ENCODE results near the gene HNRNPDL. TPM values are rescaled to one million over a fixed set of nuclear protein-coding genes. Genes with fewer than 3 reads are reported as not detected.
"Not testable (repeated sequence)": the region's sequence is repeated elsewhere in the genome, so short reads cannot be mapped to it uniquely, and the experiment has no call there.

Gene HNRNPDL
- 93.1 and 97.2 TPM in 2 replicates for total RNA-seq

DNA sequence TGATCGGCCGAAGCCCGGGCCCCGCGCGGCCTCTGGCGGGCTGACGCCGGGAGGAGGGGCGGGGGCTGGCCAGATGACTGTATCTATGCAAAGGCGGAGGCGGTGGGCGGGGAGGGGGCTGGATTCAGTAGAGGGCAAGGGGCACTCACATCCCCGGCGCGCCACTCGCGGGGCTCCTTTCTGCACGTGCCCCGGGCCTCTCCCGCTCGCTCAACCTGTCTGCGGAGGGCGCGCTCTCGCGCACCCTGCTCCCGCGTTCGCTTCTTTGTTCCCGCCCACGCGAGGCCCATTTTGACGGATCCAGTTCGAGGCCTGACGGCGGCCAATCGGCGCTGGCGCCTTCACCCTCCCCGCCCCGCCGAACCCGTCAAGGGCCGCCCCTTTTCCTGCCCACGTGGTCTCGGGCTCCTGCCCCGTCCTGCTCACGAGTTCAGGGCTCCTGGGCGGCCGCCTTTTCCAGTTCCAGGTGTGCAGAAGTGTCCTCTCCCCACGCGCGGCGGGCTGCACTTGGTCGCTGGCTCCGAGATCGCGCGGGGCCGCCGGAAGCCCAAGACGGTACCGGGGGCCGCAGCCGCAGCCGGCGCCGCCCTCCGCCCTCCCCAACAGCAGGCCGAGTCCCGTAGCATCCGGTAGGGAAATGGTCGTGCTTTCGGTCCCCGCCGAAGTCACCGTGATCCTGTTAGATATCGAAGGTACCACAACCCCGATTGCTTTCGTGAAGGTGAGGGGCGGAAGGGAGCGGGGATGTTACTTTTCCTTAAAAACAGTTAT lies at the start of gene HNRNPDL, which contains the start of gene ENOPH1:
Gene HNRNPDL, minus strand, starts transcription at position 270 of the 771 bp plus-strand sequence. CDS start 772 bp downstream, outside the sequence.
Gene ENOPH1, plus strand, starts transcription at position 398 of the 771 bp plus-strand sequence. Its CDS starts 240 bp downstream, at position 638.
- DNase-seq (ENCODE audit: low read depth in 2 of 2) = peak; percentile 95 to 96

DNA sequence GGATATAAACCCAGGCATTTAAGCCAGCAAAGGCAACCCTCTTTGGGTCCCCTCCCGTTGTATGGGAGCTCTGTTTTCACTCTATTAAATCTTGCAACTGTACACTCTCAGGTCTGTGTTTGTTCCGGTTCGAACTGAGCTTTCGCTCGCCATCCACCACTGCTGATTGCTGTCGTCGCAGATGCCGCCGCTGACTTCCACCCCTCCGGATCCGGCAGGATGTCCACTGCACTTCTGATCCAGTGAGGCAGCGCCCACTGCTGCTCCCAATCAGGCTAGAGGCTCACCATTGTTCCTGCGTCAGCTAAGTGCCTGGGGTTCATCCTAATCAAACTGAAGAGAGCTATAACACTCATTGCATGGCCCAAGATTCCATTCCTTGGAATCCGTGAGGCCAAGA lies 49.3 kb upstream of the HNRNPDL start:
- no peak for DNase-seq (ENCODE audit: low read depth in 2 of 2)

DNA sequence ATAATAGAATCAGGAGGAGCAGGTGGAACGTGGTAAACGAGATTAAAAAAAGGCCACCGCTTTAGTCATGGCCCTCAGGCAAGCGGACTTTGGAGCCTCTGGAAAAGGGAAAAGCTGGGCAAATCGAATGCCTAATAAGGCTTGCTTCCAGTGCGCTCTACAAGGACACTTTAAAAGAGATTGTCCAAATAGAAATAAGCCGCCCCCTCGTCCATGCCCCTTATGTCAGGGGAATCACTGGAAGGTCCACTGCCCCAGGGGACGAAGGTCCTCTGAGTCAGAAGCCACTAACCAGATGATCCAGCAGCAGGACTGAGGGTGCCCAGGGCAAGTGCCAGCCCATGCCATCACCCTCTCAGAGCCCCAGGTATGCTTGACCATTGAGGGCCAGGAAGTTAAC lies 47.2 kb upstream of the HNRNPDL start:
- not testable (repeated sequence) for DNase-seq (ENCODE audit: low read depth in 2 of 2)

DNA sequence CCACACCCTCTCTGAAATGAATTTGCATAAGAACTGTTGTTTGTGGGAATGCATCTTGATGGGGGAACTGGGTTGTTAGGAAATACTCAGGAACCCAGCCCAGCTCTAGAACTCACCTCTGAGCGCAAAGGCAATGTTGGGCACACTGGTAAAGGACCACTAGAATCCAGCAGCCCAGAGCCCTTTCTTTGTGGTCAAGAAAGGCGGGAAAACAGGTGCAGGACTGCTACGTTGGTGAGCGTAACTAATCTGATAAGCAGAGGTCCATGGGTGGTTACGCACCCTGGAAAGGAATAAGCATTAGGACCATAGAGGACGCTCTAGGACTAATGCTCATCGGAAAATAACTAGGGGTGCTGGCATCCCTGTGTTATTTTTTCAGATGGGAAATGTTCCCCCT lies 45.7 kb upstream of the HNRNPDL start:
- not testable (repeated sequence) for DNase-seq (ENCODE audit: low read depth in 2 of 2)

DNA sequence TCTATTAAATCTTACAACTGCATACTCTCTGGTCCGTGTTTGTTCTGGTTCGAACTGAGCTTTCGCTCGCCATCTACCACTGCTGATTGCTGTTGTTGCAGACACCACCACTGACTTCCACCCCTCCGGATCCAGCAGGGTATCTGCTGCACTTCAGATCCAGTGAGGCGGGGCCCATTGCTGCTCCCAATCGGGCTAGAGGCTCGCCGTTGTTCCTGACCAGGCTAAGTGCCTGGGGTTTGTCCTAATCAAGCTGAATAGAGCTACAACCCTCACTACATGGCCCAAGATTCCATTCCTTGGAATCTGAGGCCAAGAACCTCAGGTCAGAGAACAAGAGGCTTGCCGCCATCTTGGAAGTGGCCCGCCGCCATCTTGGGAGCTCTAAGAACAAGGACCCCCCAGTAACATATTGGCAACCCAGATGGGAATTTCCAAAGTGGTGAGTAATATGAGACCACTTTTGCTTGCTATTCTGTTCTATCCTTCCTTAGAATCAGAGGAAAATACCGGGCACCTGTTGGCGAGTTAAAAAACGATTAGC lies 43.4 kb upstream of the HNRNPDL start:
- DNase-seq (ENCODE audit: low read depth in 2 of 2) = no peak

DNA sequence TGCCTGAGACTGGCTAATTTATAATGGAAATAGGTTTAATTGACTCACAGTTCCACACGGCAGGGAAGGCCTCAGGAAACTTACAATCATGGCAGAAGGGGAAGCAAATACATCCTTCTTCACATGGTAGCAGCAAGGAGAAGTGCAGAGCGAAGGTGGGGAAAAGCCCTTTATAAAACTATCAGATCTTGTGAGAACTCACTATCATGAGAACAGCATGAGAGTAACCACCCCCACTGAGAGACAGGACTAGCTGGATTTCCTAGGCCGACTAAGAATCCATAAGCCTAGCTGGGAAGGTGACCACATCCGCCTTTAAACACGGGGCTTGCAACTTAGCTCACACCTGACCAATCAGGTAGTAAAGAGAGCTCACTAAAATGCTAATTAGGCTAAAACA lies 42.8 kb upstream of the HNRNPDL start:
- not testable (repeated sequence) for DNase-seq (ENCODE audit: low read depth in 2 of 2)

DNA sequence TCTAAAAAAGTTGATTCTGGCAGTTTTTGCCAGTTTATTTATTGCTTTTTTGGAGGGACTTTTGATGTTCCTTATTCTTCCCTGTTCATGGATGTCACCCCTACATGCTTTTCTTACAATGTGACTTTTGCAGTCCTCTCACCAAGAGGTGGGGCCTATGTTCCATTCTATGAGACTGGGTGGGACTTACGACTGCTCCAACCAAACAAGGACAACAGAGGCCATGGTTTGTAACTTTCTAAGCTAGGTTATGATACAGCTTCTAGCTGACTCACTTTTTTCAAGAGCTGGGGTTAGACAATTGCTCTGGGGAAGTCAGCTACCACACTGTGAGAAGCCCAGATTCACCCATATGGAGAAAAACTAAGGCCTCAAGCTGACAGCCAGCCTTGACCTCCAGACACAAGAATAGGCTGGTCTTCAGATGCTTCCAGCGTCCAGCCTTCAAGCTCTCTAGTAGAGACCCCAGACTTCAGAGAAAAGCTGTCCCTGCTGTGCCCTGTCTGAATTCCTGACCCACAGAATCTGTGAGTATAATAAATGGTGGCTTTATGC lies 39.6 kb upstream of the HNRNPDL start:
- peak; percentile 35 to 64 for DNase-seq (ENCODE audit: low read depth in 2 of 2)

DNA sequence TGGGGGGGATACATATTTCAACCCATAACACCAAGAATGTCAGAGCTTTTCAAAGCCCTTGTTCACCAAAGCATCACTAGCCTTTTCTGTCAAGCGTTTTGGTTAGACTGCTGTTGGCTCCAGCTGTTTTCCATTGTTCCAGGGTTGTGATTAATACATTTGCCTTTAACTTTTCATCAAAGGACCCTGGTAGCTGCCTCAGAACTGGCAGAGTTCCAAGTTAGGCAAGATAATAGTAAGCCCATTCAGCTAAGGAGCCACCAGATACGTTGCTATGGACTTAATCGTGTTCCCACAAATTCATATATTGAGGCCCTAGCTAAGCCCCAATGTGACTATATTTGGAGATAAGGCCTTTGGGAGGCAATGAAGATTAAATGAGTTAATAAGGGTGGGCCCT lies 37.2 kb upstream of the HNRNPDL start:
- DNase-seq (ENCODE audit: low read depth in 2 of 2) = peak; percentile 23 to 26

DNA sequence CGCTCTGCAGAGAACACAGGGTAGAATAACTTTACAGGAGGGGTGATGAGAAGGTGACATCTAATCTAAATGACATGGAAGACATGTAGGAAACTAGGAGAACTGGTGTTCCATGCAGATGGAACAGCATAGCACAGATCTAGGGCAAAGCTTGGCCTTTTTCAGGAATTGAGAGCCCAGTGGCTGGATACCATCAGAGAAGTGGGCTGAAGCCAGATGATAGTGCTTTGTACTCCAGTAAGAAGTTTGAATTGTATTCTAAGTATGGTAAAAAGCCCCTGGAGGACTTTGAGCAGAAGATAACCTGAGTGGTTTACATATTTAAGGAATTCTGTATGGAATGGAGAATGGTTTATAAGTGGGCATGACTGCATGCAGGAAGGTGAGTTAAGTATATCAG lies 33.0 kb upstream of the HNRNPDL start:
- DNase-seq (ENCODE audit: low read depth in 2 of 2) = no peak

DNA sequence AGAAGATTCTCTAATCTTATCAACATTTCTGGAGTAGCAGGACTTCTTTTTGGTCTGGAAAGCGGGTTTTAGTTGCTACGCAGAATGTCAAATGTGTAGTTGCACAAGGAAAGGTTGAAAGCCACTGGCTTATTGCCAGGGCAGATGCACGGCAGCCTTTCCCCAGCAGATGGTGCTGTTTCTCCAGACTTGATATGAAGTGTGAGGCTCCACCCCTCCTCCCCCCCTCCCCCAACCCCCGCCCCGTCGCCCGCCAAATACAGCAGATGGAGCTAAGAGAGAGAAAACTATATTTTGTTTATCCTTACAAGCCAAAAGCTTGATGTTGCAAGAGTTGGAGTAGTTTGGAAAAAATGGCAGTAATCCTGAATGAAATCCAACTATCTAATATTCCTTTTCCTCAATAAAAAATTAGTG lies 32.2 kb upstream of the HNRNPDL start:
- peak; percentile 82 to 91 for DNase-seq (ENCODE audit: low read depth in 2 of 2)

DNA sequence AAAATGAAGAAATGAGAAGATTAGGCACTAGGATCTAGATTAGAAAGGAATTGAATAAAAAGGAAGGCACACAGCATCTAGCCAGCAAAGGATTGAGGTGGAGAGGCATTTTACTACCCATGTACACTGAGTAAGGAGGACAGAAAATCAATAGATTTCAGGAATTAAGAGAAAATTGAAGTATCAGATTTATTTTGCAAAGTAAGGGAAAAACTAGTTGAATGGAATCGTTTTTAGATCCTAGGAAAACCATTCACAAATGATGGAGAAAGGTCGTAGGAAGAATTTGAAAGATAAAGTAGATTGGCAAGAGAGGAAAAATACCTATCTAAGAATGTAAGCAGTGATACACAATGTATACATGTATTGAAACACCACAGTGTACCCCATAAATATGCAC lies 31.4 kb upstream of the HNRNPDL start:
- DNase-seq (ENCODE audit: low read depth in 2 of 2) = no peak

DNA sequence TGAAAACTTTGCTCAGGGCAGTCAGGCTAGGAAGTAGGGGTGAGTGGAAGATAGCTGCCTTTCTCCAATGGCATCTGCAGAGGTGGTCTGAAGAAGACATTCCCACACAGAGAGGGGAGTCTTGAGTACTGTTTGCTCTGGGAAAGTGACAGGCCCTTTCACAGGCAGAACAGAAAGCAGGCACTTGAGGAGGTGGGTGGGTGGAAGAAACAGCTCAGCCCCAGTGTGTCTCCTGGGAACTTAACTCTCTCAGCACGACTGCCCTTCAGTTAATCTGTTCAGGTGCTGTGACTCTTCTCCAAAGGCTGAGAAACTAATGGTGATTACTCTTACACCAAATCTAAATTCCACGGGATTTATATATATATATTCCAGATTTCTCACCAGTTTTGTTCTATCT lies 28.5 kb upstream of the HNRNPDL start:
- DNase-seq (ENCODE audit: low read depth in 2 of 2) = no peak

DNA sequence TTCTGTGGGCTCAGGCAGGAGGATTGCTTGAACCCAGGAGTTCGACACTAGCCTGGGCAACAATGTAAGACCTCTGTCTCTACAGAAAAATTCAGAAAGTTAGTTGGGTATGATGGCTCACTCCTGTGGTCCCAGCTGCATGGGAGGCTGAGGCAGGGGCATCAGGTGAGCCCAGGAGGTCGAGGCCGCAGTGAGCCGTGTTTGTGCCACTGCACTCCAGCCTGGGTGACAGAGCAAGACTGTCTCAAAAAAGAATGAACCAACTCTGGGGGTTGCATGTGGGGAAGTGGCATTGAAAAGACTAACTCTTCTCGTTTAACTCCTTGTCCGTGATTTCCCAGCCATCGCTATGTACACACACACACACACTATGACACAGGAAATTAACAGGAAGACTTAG lies 27.0 kb upstream of the HNRNPDL start:
- peak in 1 of 2 donors; percentile 68 for DNase-seq (ENCODE audit: low read depth in 2 of 2)

DNA sequence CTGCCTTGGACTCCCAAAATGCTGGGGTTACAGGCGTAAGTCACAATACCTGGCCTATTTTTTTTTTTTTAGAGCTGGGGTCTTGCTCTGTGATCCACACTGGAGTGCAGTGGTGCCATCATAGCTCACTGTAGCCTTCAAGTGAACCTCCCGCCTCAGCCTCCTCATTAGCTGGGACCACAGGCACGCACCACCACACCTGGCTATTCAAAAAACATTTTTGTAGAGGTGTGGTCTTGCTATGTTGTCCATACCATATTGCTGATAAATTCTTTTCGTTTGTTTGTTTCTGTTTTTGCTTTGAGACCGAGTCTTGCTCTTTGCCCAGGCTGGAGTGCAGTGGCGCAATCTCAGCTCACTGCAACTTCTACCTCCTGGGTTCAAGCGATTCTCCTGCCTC lies 21.8 kb upstream of the HNRNPDL start:
- DNase-seq (ENCODE audit: low read depth in 2 of 2) = no peak

DNA sequence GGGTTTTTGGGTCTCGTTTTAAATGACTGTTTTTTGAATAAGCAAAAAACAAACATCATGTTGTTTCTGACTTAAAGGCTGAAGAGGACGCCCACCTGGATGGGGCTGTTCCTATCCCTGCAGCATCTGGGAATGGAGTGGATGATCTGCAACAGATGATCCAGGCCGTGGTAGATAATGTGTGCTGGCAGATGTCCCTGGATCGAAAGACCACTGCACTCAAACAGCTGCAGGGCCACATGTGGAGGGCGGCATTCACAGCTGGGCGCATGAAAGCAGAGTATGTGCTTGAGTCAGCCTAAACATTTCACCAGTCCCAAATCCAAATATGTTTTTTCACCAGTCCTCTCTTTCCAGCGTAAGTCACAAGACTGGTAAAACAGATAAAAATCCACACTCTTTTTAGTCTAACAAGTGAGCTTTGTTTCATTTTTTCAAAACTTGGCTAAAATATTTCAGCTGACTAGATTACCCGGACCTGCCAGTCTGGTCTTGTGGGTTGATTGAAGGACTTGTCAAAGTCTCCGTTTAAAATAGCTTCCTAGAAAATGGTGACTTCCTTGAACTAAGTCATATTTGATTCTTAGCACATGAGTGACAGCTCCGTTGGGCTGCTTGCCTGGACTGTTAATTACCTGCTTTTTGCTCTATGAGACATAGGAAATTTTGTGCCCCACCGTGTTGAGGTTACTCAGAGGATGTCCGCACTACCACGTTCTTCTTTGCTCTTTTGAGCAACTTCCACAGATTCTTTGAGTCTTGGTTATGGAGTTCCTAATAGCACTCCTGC lies 20.9 kb upstream of the HNRNPDL start:
- DNase-seq (ENCODE audit: low read depth in 2 of 2) = no peak

DNA sequence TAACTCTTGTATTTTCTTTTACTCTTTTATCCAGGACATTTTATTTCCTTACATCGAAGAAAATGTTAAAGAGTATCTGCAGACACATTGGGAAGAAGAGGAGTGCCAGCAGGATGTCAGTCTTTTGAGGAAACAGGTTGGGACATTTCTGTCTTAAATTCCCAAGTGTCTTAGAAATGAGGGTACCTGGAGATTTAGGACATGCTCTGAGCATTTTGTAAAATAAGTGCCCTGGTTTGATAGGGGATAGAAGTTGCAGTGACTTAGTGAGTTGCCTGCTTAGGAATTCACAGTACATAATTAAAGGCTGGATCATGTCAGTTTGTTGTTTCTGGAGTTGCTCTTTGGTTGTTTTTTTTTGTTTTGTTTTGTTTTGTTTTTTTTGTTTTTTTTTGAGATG lies 17.6 kb upstream of the HNRNPDL start:
- no peak for DNase-seq (ENCODE audit: low read depth in 2 of 2)

DNA sequence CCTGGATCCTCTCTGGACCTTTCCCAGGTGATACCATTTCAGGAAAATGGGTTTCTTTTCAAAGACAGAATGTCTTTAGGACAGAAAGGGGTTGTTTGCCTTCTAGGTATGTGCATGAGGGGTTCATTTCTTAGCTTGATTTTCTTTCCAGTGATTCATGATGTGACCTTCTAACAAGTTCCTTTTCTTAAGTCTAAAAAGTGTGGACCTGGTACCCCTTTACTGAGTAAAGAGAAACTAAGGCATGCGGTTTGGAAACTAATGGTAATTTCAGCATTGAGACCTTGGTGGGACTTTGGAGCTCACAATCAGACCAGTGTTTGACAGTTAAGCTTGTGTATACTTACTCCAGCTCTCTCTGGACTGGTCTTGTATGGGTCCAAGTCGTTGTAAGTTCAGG lies 8.8 kb upstream of the HNRNPDL start:
- DNase-seq (ENCODE audit: low read depth in 2 of 2) = no peak

DNA sequence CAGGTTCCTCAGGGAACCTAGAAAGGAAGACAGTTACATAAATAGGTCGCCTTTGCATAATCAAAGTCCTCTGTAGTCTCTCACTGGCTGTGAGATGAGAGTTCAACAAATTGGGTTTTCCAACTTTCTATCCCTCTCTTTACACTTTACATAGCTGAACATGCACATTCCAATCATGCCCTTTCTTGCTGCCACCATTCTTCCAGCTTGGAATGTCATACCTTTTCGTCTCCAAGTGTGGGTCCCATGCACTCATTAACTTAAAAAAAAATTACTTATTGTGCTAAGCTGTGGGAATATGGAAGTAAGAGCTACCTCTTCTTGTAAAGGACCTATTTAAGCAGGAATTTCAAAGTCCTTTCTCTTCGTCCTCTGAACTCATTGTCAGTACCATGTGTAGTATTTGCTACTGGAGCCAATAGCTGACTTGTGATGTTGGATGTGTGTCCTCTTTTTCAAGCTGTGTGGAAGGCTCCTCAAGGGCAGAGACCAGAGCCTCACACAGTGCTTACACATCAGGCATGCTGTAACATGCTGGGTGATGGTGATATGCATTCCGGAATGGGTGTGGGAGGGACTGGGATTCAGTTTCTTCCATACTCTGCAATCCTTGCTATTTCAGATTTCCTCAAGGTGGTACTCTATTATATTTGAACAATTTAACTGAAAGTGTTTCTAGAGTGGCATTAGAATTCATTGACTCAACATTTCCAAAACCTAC lies 7.2 kb upstream of the HNRNPDL start:
- DNase-seq (ENCODE audit: low read depth in 2 of 2) = no peak

DNA sequence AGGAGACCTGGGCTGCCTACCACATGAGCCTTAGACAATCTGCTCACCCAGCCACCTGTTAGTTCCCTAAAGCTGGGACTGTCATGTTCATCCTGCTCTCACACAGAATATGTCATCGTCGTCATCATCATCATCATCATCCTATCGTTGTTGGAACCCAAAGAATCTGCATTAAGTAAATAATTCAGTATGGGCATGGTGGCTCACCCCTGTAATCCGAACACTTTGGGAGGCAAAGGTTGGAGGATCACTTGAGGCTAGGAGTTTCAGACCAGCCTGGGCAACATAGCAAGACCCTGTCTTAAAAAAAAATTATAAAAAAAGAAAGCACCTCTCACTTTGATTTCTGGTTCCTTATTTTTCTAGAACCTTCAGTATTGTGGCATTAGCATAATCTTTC lies 6.5 kb upstream of the HNRNPDL start:
- DNase-seq (ENCODE audit: low read depth in 2 of 2) = no peak

DNA sequence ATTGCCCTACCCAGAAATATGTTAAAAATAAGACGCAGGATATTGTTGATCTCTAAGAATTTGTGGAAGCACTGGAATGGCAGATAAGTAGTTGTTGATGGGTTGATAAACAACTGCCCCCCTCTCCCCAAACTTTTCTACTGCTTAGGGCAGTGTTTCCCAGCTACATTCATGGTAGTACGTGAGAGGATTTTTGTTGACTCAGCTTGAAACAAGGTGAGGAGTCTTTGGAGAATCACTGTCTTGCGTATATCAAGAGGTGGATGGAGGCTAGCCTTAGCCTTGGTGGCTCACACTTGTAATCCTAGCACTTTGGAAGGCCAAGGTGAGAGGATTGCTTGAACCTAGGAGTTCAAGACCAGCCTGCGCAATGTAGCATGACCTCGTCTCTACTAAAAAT lies 5.9 kb upstream of the HNRNPDL start:
- DNase-seq (ENCODE audit: low read depth in 2 of 2) = no peak

DNA sequence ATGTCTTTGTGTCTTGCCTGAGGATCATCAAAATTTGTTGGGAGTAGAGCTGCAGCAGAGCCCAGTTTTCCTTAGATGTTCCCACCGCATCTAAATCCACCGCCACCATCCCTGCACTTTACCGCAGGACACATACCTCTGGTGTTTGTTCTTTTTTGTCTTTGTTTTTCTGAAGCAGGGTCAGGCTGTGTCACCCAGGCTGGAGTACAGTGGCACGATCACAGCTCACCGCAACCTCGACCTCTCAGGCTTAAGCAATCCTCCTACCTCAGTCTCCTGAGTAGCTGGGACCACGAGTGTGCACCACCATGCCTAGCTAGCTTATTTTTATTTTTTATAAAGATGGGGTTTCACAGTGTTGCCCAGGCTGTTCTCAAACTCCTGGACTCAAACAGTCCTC lies 4.7 kb upstream of the HNRNPDL start:
- no peak for DNase-seq (ENCODE audit: low read depth in 2 of 2)
